MG63 (cell line): ENCODE measurements around the gene ZNF367. TPM values are rescaled to one million over a fixed set of nuclear protein-coding genes. Genes with fewer than 3 reads are reported as not detected.
A peak's percentile ranks its signal among the peaks of the same experiment; 100 is the strongest.

Experiments
- DNase-seq: peaks from one replicate; pipeline ENCODE4 v3.0.0-alpha.2; 2020
- H3K27me3 ChIP-seq: fragments of 250-450 bp; sonication (Bioruptor Pico); 2 replicates; pipeline ENCODE4 v1.5.1; 2020; ENCODE audit warnings: mild to moderate bottlenecking, moderate library complexity
- H3K36me3 ChIP-seq: fragments of 250-450 bp; sonication (Bioruptor Pico); 2 replicates; pipeline ENCODE4 v1.5.1; 2020; ENCODE audit warnings: mild to moderate bottlenecking, moderate library complexity
- H3K4me3 ChIP-seq: fragments of 250-450 bp; sonication (Bioruptor Pico); 2 replicates; pipeline ENCODE4 v1.5.1; 2020; ENCODE audit warnings: mild to moderate bottlenecking, moderate library complexity
- H3K9me3 ChIP-seq: fragments of 250-450 bp; sonication (Bioruptor Pico); 2 replicates; pipeline ENCODE4 v1.5.1; 2020; ENCODE audit warnings: mild to moderate bottlenecking, moderate library complexity
- total RNA-seq: library from RNA; depleted of rRNA; stranded (reverse); fragments of >200 nt; shearing (Covaris generic); gene quantifications from 2 replicates; pipeline ENCODE4 v1.2.3, GENCODE V29; 2014; ENCODE audit warnings: low replicate concordance

Gene ZNF367
- total RNA-seq, 1 experiment from 2014 or later = 25.8 TPM

DNA sequence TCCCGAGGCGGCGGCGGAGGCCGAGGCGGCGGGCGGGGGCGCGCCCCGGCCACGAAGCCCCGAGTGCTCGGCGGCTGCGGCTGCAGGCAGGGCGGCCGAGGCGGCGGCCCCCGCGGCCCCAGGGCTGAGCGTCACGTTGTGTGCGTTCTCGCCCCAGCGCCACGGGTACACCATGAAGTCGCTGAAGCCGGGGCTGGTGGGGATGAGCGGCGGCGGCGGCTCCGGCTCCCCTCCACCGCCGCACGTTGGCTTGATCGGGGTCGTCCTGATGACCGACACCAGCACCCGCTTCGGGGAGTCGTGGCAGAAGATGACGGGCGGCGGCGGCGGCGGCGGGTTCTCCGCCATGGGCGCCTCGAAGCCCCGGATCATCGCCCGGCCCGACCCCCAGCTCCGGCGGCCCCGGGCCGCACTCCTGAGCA is 498 bp downstream of the ZNF367 start:
- H3K36me3 ChIP-seq = peaks cover 6% of the 10 kb centered on the region; the same call in 1 of the 2 replicates
- no peaks in the 10 kb centered on the region for H3K27me3 ChIP-seq
- H3K9me3 ChIP-seq = no peaks in the 10 kb centered on the region
- H3K4me3 ChIP-seq = peak overlapping the region; percentile 96
- peak; percentile 12 for DNase-seq

DNA sequence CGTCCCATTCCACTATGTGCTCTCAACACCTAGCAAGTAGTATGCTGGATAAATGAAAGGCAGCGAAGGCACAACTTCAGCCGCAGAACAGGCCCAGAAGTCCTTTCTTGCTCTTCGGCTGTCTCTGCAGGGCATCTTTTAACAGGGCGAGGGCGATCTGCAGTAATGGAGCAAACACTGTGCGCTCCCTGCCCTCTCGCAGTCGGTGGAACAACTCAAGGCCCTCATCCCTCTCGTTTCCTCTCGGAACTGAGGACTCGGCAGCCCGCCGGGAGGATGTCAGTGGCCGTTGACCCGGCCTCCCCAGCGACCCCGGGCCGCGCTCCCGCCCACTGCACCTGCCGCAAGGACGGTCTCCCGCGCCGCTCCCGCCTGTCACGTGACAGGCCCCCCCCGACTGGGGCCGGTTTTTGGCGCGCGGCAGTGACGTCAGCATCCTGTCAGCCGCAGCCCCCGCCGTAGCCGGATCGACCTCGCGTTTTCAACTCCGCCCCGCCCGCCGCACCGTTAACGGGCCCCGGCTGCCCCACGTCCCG is 1.1 kb downstream of the ZNF367 start:
- H3K4me3 ChIP-seq = peak overlapping the region; percentile 96
- H3K9me3 ChIP-seq = no peaks in the 10 kb centered on the region
- H3K36me3 ChIP-seq = peaks cover 6% of the 10 kb centered on the region; the same call in 1 of the 2 replicates
- DNase-seq = peak; percentile 89
- no peaks in the 10 kb centered on the region for H3K27me3 ChIP-seq

DNA sequence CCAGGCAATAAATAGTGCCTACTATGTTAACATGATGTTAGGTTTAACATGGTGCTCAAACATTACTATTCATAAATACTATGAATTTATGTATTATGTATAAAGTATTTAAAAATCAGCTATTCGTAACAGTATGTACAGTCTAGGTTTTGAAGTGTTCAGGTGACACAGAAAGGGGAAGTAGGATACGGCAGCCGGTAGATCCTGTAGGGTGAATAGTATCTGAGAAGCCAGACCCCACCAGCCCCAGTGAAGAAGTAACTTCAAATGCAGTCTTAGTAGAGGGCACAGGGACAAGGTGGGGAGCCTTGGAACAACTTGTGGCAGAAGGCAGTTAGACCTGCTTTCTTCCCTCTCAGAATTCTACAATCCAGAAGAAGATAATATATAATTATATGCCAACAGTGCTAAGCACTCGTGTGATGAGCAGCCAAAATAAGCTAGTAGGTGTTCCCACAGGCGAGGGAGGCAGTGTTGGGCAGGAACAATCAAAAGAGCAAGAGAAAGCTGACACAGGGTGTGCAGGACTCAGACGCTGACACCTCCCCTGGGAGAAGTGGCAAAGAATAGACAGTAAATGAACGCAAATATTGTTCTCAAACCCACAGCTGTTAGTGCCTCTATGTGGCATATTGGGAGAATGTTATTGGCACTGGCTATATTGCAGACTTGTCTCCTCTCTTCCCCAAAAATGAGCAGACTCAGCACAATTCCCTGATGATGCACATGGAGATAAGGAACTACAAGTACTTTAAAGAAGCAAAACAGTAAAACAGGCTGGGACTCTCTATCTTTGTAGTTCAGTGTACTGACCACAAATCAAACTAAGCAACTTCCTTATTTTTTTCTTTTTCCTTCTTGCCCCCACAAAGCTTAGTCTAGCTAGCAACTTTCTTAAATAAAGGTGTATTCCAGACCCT is 4.6 kb downstream of the ZNF367 start:
- Histone ChIP-seq H3K27me3 (no peaks in the 10 kb centered on the region), H3K4me3 (no peak overlapping the region), H3K9me3 (no peaks in the 10 kb centered on the region), H3K36me3 (peaks cover 6% of the 10 kb centered on the region; the same call in 1 of the 2 replicates)
- DNase-seq = no peak

DNA sequence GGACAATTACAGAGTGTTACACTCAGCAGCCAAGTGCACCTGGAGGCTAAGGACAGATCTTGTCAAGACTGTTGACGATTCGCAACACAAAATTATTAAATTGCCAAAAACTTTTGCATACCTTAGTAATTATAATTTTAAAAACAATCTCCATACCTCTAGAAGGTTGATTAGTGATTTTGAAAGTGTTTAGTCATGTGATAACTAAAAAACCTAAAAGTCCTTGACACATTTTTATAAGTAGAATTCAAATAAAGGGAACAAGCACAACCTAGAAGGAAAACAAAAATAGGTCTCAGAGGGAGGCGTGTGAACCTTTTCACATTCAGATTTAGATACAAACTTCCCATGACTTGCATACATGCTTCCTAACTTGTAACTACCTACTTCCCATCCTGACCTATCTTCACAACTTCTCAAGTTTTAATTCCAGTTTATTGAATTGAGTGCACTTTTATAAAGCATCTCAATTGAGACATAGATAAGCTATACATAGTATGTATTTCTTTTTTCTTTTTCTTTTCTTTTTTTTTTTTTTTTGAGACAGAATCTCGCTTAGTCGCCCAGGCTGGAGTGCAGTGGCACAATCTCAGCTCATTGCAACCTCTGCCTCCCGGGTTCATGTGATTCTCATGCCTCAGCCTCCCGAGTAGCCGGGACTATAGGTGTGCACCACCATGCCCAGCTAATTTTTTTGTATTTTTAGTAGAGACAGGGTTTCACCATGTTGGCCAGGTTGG is 5.8 kb downstream of the ZNF367 start:
- H3K9me3 ChIP-seq = no peaks in the 10 kb centered on the region
- no peaks in the 10 kb centered on the region for H3K27me3 ChIP-seq
- H3K36me3 ChIP-seq = peaks cover 4% of the 10 kb centered on the region; the same call in 1 of the 2 replicates
- no peak for DNase-seq
- H3K4me3 ChIP-seq = no peak overlapping the region

DNA sequence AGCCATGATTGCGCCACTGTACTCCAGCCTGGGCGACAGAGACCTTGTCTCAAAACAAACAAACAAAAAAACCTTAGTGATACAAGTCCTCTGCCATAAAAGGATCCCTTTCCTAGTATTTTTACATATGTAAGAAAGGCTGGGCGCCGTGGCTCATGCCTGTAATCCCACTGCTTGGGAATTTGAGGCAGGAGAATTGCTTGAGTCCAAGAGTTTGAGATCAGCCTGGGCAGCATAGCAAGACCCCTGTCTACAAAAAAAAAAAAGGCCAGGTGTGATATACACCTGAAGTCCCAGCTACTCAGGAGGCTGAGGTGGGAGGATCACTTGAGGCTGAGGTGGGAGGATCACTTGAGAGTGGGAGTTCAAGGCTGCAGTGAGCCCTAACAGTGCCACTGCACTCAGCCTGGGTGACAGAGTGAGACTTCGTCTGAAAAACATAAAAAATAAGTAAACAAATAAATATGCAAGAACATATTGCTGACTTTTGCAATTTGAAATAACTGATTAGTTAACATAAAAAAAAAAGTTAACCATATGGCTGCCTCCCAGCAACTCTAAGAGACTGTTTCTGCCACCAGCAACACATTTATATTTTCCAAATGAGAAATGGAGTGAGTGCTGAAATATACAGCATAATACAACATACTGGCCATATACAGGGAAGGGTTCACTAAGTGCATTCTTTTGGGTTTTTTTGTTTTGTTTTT is 6.9 kb downstream of the ZNF367 start:
- no peak for DNase-seq
- Histone ChIP-seq H3K4me3 (no peak overlapping the region), H3K9me3 (no peaks in the 10 kb centered on the region), H3K36me3 (no peaks in the 10 kb centered on the region; the same call in 1 of the 2 replicates), H3K27me3 (no peaks in the 10 kb centered on the region)

DNA sequence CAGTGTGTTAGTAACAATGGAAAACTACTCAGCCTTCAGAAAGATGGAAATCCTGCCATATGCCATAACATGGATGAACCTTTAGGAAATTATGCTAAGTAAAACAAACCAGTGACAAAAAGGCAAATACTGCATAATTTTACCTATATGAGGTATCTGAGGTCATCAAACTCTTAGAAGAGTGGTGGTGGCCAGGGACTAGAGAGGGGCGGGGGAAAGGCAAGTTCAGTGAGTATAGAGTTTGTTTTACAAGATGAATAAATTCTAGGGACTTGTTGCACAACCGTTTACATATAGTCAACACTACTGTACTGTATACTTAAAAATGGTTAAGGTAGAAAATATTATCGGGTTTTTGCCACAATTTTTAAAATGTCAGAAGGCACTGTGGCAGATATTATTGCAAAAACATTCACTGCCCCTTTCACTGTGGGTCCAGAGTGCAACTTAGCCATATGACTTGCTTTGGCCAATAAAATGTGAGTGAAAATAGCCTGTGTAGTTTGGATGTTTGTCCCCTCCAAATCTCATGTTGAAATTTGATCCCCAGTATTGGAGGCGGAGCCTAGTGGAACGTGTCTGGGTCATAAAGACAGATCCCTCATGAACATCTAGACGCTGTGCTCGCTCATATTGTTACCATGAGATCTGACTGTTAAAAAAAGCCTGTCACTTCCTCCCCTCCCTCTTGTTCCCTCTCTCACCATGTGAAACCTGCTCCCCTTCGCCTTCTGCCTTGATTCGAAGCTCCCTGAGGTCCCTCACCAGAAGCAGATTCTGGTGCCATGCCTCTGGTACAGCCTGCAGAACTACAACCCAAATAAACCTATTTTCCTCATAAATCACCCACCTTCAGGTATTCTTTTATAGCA is 9.5 kb downstream of the ZNF367 start:
- no peak for DNase-seq
- Histone ChIP-seq H3K9me3 (no peaks in the 10 kb centered on the region), H3K27me3 (no peaks in the 10 kb centered on the region), H3K36me3 (no peaks in the 10 kb centered on the region; the same call in none of the 2 replicates), H3K4me3 (no peak overlapping the region)

DNA sequence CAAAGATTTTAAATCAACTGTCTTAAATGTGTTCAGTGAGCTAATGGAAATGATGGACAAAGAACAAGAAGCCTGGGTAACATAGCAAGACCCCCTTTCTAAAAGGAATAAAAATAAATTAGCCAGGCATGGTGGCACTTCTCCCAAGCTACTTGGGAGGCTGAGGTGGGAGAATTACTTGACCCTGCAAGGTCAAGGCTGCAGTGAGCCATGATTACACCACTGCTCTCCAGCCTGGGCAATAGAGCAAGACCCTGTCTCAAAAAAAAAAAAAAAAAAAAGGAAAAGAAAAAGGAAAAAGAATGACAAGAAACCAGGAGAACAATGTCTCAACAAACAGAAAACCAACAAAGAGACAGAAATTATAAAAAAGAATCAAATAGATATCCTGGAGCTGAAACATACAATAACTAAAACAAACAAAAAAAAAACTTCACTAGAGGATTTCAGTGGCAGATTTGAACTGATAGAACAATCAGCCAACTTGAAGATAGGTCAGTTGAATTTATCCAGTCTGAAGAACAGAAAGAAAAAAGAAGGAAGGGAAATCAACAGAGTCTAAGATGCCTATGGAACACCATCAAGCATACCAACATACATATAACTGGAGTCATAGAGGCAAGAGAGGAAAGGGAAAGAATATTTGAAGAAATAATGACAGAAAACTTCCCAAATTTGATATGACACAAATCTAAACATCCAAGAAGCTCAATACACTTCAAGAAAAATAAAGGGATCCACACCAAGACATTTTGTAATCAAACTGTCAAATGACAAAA is 17.8 kb downstream of the ZNF367 start:
- Histone ChIP-seq H3K4me3 (no peak overlapping the region), H3K36me3 (peaks cover 17% of the 10 kb centered on the region), H3K27me3 (no peaks in the 10 kb centered on the region), H3K9me3 (no peaks in the 10 kb centered on the region; the same call in 1 of the 2 replicates)
- DNase-seq = no peak

DNA sequence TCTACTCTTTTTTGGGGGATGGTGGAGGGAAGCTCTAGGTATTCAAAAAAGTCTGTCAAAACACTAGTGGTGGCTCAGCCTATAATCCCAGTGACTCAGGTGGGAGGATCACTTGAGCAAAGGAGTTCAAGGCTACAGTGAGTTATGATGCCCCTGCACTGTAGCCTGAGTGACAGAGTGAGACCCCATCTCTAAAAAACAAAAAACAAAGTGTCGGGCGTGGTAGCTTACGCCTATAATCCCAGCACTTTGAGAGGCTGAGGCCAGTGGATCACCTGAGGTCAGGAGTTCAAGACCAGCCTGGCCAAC is 18.9 kb downstream of the ZNF367 start:
- H3K4me3 ChIP-seq = no peak overlapping the region
- H3K9me3 ChIP-seq = no peaks in the 10 kb centered on the region; the same call in 1 of the 2 replicates

DNA sequence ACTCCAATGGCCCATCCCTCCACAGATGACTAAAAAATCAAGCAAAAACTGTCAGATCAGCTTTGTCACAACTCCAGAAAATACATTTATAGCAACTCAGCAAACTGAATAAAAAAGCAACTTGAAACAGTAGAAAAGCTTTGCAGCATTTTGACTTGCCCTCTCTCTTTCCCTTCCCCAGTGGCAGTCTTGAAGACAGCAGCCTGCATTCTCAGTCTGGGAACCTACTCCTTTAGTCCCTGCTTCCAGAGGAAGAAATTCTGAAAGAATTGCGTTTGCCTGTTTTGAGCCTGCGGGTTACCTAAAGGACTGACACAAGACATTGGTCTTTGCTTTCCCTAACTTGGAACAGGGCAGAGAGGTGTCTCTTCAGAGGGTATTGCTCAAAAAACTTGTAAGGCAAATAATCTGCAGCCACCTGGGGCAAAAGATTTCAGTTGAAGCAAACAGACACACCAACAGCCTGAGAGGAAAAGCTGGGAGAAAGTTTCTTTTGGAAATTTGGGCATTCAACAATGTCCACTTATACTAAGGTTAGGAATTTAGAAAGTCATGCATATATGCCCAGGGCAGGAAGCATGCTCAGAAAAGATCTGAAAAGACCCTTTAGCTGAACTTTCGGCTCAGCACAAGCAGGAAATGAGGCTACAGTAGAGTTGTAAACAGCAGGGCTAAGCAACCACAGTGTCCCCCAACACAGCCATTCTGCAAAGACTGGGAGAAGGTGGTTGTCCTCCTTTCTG is 19.4 kb downstream of the ZNF367 start:
- Histone ChIP-seq H3K36me3 (peaks cover 23% of the 10 kb centered on the region), H3K4me3 (no peak overlapping the region), H3K9me3 (no peaks in the 10 kb centered on the region; the same call in 1 of the 2 replicates), H3K27me3 (no peaks in the 10 kb centered on the region)
- DNase-seq = no peak

More for the DNA sequence above, 18.9 kb downstream of the ZNF367 start:
- Histone ChIP-seq H3K27me3 (no peaks in the 10 kb centered on the region), H3K36me3 (peaks cover 19% of the 10 kb centered on the region)
- DNase-seq = no peak

DNA sequence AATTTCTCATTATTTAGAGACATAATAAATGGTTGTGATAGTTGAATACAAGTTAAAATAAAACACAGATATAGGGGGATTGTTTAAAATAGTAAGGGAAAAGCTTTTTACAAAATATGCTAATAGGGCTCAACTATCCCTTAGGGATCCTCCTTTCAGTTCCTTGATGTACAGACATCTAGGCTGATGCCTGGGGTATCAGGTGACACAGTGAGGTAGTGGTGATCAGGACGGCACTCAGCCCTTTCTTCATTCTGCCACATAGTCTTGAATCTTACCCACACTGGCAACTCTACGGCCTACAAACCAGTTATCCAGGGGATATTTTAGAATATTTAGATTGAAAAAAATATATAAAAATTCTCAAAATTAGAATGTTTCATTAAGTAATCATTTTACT is 22.2 kb downstream of the ZNF367 start:
- Histone ChIP-seq H3K4me3 (no peak overlapping the region), H3K36me3 (peaks cover 49% of the 10 kb centered on the region), H3K9me3 (no peaks in the 10 kb centered on the region; the same call in 1 of the 2 replicates), H3K27me3 (no peaks in the 10 kb centered on the region)
- no peak for DNase-seq

DNA sequence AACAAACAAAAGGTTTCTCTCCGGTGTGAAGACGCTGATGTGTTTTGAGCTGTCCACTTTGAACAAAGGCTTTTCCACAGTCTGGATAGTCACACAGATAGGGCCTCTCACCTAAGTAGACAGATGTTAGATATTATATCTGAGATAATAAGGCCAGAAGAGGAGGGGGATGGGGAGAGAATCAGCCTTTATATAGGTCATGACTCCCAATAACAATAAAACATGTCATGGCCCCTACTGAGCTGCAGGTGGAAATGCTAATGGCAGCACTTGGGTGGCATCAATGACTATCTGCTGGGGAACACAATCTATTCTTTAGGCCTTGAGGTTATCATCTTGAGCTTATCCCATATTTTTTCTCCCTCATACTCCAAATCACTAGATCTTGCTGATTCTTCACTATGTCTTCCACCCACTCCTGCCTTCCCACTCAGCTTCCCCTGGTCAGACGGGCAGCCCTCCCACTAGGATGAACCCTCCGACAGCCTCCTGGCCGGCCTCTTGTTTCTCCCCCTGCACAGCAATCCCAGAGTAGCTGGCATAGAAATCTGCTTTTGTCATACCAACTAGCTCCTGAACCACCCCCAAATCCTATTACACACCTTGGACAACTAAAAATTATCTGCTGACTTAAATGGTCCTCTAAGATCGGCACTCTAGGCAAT is 23.2 kb downstream of the ZNF367 start:
- peaks cover 56% of the 10 kb centered on the region for H3K36me3 ChIP-seq

DNA sequence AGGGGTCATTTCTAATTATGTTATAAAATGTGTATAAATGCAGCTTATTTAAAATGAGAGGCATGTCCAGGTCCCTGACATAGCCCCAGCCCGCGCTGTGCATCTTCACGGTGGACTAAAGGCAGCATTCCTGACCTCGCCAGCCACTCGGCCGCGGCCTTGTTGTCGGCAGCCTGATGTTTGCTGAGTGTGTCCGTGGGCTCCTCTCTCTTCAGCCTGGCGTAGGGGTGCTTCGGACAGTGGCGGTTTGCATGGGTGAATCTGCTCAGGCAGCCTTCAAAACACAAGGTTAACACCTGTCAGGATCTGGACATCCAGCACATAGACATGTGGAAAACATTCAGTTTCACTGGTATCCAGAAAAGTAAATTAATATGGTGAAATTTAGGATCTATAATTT is 25.9 kb downstream of the ZNF367 start:
- no peak overlapping the region for H3K4me3 ChIP-seq
- no peak for DNase-seq
- H3K9me3 ChIP-seq = no peaks in the 10 kb centered on the region
- H3K36me3 ChIP-seq = peaks cover 73% of the 10 kb centered on the region
- H3K27me3 ChIP-seq = no peaks in the 10 kb centered on the region

More for the DNA sequence above, 23.2 kb downstream of the ZNF367 start:
- H3K27me3 ChIP-seq = no peaks in the 10 kb centered on the region
- H3K4me3 ChIP-seq = no peak overlapping the region
- no peak for DNase-seq
- H3K9me3 ChIP-seq = no peaks in the 10 kb centered on the region

DNA sequence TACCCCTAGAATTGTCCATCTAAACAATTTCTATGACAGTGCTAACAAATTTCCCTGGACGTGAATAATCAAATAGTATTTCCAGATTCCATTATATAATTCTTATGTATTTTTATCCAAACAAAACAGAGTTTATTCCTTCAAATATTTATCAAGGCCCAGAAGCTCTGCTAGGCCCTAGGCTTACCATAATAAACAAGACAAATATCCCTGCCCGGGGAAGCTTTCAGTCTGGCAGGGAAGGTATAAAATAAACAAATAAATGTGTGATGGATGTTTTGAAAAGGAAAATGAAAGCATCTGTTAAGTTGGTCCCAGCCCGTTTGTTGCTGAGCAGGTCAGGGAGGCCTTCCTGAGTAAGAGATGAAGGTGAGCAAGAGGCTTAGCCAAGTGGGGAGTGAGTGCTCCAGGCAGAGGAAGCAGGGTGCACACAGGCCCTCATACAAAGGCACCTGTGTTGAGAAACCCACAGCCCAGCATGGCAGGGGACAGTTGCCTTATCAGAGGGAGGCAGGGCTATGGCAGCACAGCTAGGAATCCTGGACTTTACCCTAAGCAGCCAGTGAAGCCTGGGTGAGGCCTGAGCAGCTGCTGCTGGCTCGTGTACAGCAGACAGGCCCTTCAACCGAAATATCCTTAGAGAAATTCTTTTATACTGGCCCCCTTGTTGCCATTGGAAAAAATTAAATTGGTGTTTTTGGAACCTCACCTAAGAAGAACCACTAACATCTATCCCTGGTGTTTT is 27.0 kb downstream of the ZNF367 start:
- peak; percentile 34 for DNase-seq
- H3K4me3 ChIP-seq = no peak overlapping the region
- H3K27me3 ChIP-seq = no peaks in the 10 kb centered on the region
- H3K36me3 ChIP-seq = peaks cover 77% of the 10 kb centered on the region
- no peaks in the 10 kb centered on the region for H3K9me3 ChIP-seq
